Esophagus muscularis mucosa (tissue), 4 donors: ENCODE data around the gene NRG4. TPM values are rescaled to one million over a fixed set of nuclear protein-coding genes. Genes with fewer than 3 reads are reported as not detected.

Source experiments
- DNase-seq: peaks from one replicate; pipeline ENCODE4 v3.0.0-alpha.2; 2017; ENCODE audit errors: extremely low spot score
- H3K27ac ChIP-seq, 4 donors: fragments of 200-600 bp; sonication (generic); replicated peaks in 1 of 4; 1 replicate in 3 of 4; 2 replicates in 1 of 4; pipeline ENCODE4 v1.5.1; 2016 to 2019; ENCODE audit warnings: mild to moderate bottlenecking in 1 of 4
- H3K27me3 ChIP-seq, 4 donors: fragments of 200-600 bp; sonication (generic); one replicate each; pipeline versions ENCODE4 v1.5.1 to v1.6.0; 2016 to 2019
- H3K36me3 ChIP-seq, 4 donors: fragments of 200-600 bp; sonication (generic); one replicate each; pipeline ENCODE4 v1.5.1; 2016 to 2019
- H3K4me1 ChIP-seq, 4 donors: fragments of 200-600 bp; sonication (generic); one replicate each; pipeline ENCODE4 v1.5.1; 2016 to 2019
- H3K4me3 ChIP-seq, 4 donors: fragments of 200-600 bp; sonication (generic); 1 replicate in 2 of 4; 2 replicates in 2 of 4; pipeline ENCODE4 v1.5.1; 2016 to 2019; ENCODE audit warnings: mild to moderate bottlenecking in 4 of 4, moderate library complexity in 1 of 4
- H3K9me3 ChIP-seq, 4 donors: fragments of 200-600 bp; sonication (generic); 1 replicate in 3 of 4; 2 replicates in 1 of 4; pipeline ENCODE4 v1.5.1; 2016 to 2019
- EP300 ChIP-seq: sonication (generic); formaldehyde crosslinking; IDR thresholded peaks from one replicate; pipeline ENCODE4 v1.6.1; 2017; ENCODE audit warnings: antibody characterized with exemption
- POLR2A ChIP-seq: fragments of 450-650 bp; IDR thresholded peaks from one replicate; pipeline ENCODE4 v1.6.1; 2017; ENCODE audit warnings: antibody characterized with exemption, moderate library complexity, mild to moderate bottlenecking, low read depth
- POLR2AphosphoS5 ChIP-seq, 2 donors: sonication (generic); formaldehyde crosslinking; IDR thresholded peaks; one replicate each; pipeline ENCODE4 v1.6.1; 2017; ENCODE audit warnings: antibody characterized with exemption in 2 of 2
- WGBS: methylation state at CpG from one replicate; pipeline ENCODE4 v1.1.5; 2018; 5-methylcytosine and 5-hydroxymethylcytosine counted together
- intact Hi-C: fragments of 100-400 bp; cut with DNase I; formaldehyde crosslinking; loops from one replicate; pipeline ENCODE4 v1.15.1; 2023
- total RNA-seq, 4 donors: library from RNA; depleted of rRNA; stranded (reverse); fragments of >200 nt; gene quantifications; one replicate each; pipeline versions ENCODE4 v1.1.0 to v1.2.1, GENCODE V29; 2016
- TF ChIP-seq, protein P1 (sequence below), 3 experiments: fragments of 200-600 bp in 2 of 3; fragments of 450-650 bp in 1 of 3; sonication (generic) in 2 of 3; IDR thresholded peaks; one replicate each; pipeline ENCODE4 v1.5.1; 2017 to 2019; ENCODE audit warnings: antibody characterized with exemption in 3 of 3, mild to moderate bottlenecking in 2 of 3, moderate library complexity in 1 of 3

Gene NRG4
- total RNA-seq, 4 donors from 2014 or later = not detected

DNA sequence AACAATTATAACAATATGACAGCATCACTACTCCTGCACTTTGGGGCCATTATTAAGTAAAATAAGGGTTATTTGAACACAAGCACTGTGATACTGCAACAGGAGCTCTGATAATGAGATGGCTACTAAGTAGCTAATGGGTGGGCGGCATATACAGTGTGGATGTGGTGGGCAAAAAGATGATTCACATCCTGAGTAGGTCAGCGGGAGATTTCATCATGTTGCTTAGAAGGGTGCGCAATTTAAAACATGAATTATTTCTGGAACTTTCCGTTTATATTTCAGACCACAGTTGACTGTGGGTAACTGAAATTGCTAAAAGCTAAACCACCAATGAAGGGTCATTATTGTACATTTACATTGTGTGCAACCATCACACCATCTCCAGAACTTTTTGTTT, 66.3 kb downstream of the NRG4 start:
- no peaks in the 10 kb centered on the region for H3K9me3 ChIP-seq
- no peaks in the 10 kb centered on the region for H3K36me3 ChIP-seq
- intact Hi-C loops = no loop called here
- TF ChIP-seq EP300 (no peak), POLR2AphosphoS5 (IDR thresholded peaks at IDR 0.05) (no peak), POLR2A (no peak)
- TF ChIP-seq, protein P1, sequence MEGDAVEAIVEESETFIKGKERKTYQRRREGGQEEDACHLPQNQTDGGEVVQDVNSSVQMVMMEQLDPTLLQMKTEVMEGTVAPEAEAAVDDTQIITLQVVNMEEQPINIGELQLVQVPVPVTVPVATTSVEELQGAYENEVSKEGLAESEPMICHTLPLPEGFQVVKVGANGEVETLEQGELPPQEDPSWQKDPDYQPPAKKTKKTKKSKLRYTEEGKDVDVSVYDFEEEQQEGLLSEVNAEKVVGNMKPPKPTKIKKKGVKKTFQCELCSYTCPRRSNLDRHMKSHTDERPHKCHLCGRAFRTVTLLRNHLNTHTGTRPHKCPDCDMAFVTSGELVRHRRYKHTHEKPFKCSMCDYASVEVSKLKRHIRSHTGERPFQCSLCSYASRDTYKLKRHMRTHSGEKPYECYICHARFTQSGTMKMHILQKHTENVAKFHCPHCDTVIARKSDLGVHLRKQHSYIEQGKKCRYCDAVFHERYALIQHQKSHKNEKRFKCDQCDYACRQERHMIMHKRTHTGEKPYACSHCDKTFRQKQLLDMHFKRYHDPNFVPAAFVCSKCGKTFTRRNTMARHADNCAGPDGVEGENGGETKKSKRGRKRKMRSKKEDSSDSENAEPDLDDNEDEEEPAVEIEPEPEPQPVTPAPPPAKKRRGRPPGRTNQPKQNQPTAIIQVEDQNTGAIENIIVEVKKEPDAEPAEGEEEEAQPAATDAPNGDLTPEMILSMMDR (IDR thresholded peaks at IDR 0.05) = no peak
- H3K4me1 ChIP-seq = no peaks in the 10 kb centered on the region
- H3K27me3 ChIP-seq = peaks cover 0 to 20% (median 0%) of the 10 kb centered on the region in 4 donors
- no peak overlapping the region for H3K27ac ChIP-seq
- 83% methylated on average over 4 of the region's 4 CpGs for WGBS
- no peak for DNase-seq
- no peak overlapping the region for H3K4me3 ChIP-seq

GRCh38 chr15:75943713-75944215, 68.5 kb downstream of the NRG4 start:
- Histone ChIP-seq H3K27me3 (peaks cover 0 to 17% (median 0%) of the 10 kb centered on the region in 4 donors), H3K27ac (no peak overlapping the region), H3K9me3 (no peaks in the 10 kb centered on the region), H3K4me3 (no peak overlapping the region), H3K36me3 (no peaks in the 10 kb centered on the region), H3K4me1 (no peaks in the 10 kb centered on the region)
- DNase-seq = no peak
- intact Hi-C loops = no loop called here
- no peak for TF ChIP-seq POLR2AphosphoS5 (IDR thresholded peaks at IDR 0.05)
- no peak for TF ChIP-seq EP300
- TF ChIP-seq, protein P1 (IDR thresholded peaks at IDR 0.05) = no peak
- TF ChIP-seq POLR2A = no peak
- WGBS = 46% methylated on average over 1 of the region's 1 CpG

GRCh38 chr15:75943246-75943645, 69.0 kb downstream of the NRG4 start:
- Histone ChIP-seq H3K4me1 (no peaks in the 10 kb centered on the region), H3K36me3 (no peaks in the 10 kb centered on the region), H3K9me3 (no peaks in the 10 kb centered on the region), H3K27ac (no peak overlapping the region), H3K27me3 (peaks cover 0 to 11% (median 0%) of the 10 kb centered on the region in 4 donors), H3K4me3 (no peak overlapping the region)
- 77% methylated on average over 5 of the region's 5 CpGs for WGBS
- intact Hi-C loops = no loop called here
- TF ChIP-seq POLR2A = no peak
- no peak for TF ChIP-seq POLR2AphosphoS5 (IDR thresholded peaks at IDR 0.05)
- TF ChIP-seq, protein P1 (IDR thresholded peaks at IDR 0.05) = no peak
- TF ChIP-seq EP300 = no peak
- DNase-seq = no peak

DNA sequence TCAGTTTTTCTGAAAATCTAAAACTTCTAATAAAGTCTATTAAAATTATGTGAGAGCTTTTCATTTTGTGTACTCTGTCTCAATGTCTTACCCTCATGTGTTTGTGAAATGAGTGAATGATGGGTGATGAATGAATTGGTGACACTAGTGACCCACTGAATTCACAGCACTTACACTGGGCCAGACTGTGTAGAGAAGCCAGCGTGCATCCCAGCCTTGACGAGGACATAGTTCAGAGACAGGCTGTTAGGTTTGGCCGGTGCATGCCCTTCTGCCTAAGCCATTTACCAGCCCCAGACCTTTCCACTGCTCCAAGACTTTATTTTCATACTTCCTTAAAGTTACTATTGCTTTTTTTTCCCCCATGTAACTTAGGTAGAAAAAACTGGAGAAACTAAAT, 69.8 kb downstream of the NRG4 start:
- Histone ChIP-seq H3K9me3 (no peaks in the 10 kb centered on the region), H3K36me3 (peaks cover 0 to 5% (median 0%) of the 10 kb centered on the region in 4 donors), H3K27ac (no peak overlapping the region), H3K4me3 (no peak overlapping the region), H3K27me3 (peaks cover 0 to 6% (median 0%) of the 10 kb centered on the region in 4 donors), H3K4me1 (no peaks in the 10 kb centered on the region)
- TF ChIP-seq POLR2AphosphoS5 (IDR thresholded peaks at IDR 0.05) (no peak), POLR2A (no peak), EP300 (no peak)
- TF ChIP-seq, protein P1 (IDR thresholded peaks at IDR 0.05) = no peak
- no peak for DNase-seq
- intact Hi-C loops = no loop called here
- WGBS = 57% methylated on average over 3 of the region's 3 CpGs

- Histone ChIP-seq H3K9me3 (no peaks in the 10 kb centered on the region), H3K4me1 (no peaks in the 10 kb centered on the region), H3K27ac (no peak overlapping the region), H3K36me3 (peaks cover 14 to 54% (median 24%) of the 10 kb centered on the region in 4 donors), H3K4me3 (no peak overlapping the region), H3K27me3 (no peaks in the 10 kb centered on the region)
- no peak for TF ChIP-seq POLR2AphosphoS5 (IDR thresholded peaks at IDR 0.05)
- no peak for TF ChIP-seq POLR2A
- intact Hi-C loops = no loop called here
- no peak for DNase-seq
- 81% methylated on average over 2 of the region's 2 CpGs for WGBS
Measured at GRCh38 chr15:75930866-75931265, 81.4 kb downstream of the NRG4 start.
